ENCODE measurements around the gene CYP26B1. TPM values are rescaled to one million over a fixed set of nuclear protein-coding genes. Genes with fewer than 3 reads are reported as not detected.

CYP26B1 gene
- total and polyA plus RNA-seq, 4 donors: 0.47 to 1.8 (median 0.65) TPM

GRCh38 chr2:72149556-72150156, 2.0 kb upstream of the CYP26B1 start (continued):
- TF ChIP-seq REST (IDR thresholded peaks at IDR 0.05): no peak

- peak; percentile 35 for DNase-seq (ENCODE audit: low spot score)
- TF ChIP-seq RXRA (IDR thresholded peaks at IDR 0.05) (no peak), RAD21 (IDR thresholded peaks at IDR 0.05) (no peak), NR2F2 (IDR thresholded peaks at IDR 0.05) (no peak), FOXA1 (IDR thresholded peaks at IDR 0.05) (no peak), JUND (IDR thresholded peaks at IDR 0.05) (no peak), FOXA2 (IDR thresholded peaks at IDR 0.05) (no peak), REST (IDR thresholded peaks at IDR 0.05) (no peak), HNF4A (conservative IDR thresholded peaks at IDR 0.05) (no peak), HNF4G (IDR thresholded peaks at IDR 0.05) (no peak), CTCF (IDR thresholded peaks at IDR 0.05; ENCODE audit: low read depth, low read length, missing input control) (no peak), SP1 (IDR thresholded peaks at IDR 0.05) (no peak), ATF3 (IDR thresholded peaks at IDR 0.05) (no peak), EGR1 (IDR thresholded peaks at IDR 0.05; ENCODE audit: low read depth in 2 of 2) (no peak), GABPA (IDR thresholded peaks at IDR 0.05 in 1 of 2, conservative IDR thresholded peaks at IDR 0.05 in 1 of 2) (no peak), ZBTB33 (IDR thresholded peaks at IDR 0.05) (no peak), MAX (IDR thresholded peaks at IDR 0.05) (no peak), TAF1 (conservative IDR thresholded peaks at IDR 0.05) (no peak), YY1 (IDR thresholded peaks at IDR 0.05) (no peak)
- Histone ChIP-seq H3K27ac (ENCODE audit: low read depth in 1 of 2, low read length in 2 of 2) (no peak overlapping the region), H3K27me3 (ENCODE audit: control insufficient read depth in 4 of 4, insufficient read depth in 4 of 4, low read length in 3 of 4) (peaks cover 1 to 7% (median 5%) of the 10 kb centered on the region in 4 donors), H3K9me3 (ENCODE audit: control insufficient read depth in 4 of 4, low read length in 3 of 4) (peaks cover 0 to 7% (median 0%) of the 10 kb centered on the region in 4 donors), H3K4me3 (ENCODE audit: low read depth in 1 of 3, low read length in 3 of 3) (peak overlapping the region in 2 of 3 donors; percentile 47 to 52), H3K4me1 (ENCODE audit: control insufficient read depth in 4 of 4, insufficient read depth in 4 of 4, low read length in 3 of 4) (peaks cover 20 to 58% (median 39%) of the 10 kb centered on the region in 4 donors), H3K36me3 (ENCODE audit: control insufficient read depth in 4 of 4, insufficient read depth in 3 of 4, low read depth in 1 of 4, low read length in 3 of 4) (no peaks in the 10 kb centered on the region), H3K9ac (ENCODE audit: low read depth in 1 of 2, low read length in 2 of 2) (no peak overlapping the region)
- WGBS: 1% methylated on average over 65 of the region's 65 CpGs
These were observed 1.3 kb upstream of the CYP26B1 start for GRCh38 chr2:72148837-72149555.

Data from liver (tissue), 9 donors.